Muscle layer of duodenum (tissue), 2 donors: ENCODE measurements around the gene VPS26A.

Source experiments
- H3K27ac ChIP-seq: one replicate; pipeline ENCODE4 v1.7.0; 2013; ENCODE audit warnings: mild to moderate bottlenecking, low read length
- H3K27me3 ChIP-seq: one replicate; pipeline ENCODE4 v1.7.0; 2013; ENCODE audit warnings: low read depth, mild to moderate bottlenecking, control low read depth, low read length
- H3K36me3 ChIP-seq, 2 donors: one replicate each; pipeline ENCODE4 v1.7.0; 2013; ENCODE audit warnings: low read length in 2 of 2, control low read depth in 1 of 2, mild to moderate bottlenecking in 1 of 2; ENCODE audit not compliant: insufficient read depth in 2 of 2, control insufficient read depth in 1 of 2
- H3K4me1 ChIP-seq, 2 donors: one replicate each; pipeline ENCODE4 v1.7.0; 2013; ENCODE audit warnings: low read length in 2 of 2, mild to moderate bottlenecking in 2 of 2, control low read depth in 1 of 2, moderate library complexity in 1 of 2; ENCODE audit not compliant: insufficient read depth in 2 of 2, control insufficient read depth in 1 of 2
- H3K4me3 ChIP-seq, 2 donors: one replicate each; pipeline ENCODE4 v1.7.0; 2013; ENCODE audit warnings: low read length in 2 of 2, low read depth in 1 of 2, mild to moderate bottlenecking in 1 of 2
- H3K9me3 ChIP-seq, 2 donors: one replicate each; pipeline ENCODE4 v1.7.0; 2013; ENCODE audit warnings: low read length in 2 of 2, control low read depth in 1 of 2, mild to moderate bottlenecking in 1 of 2; ENCODE audit not compliant: control insufficient read depth in 1 of 2
- donor health status: healthy.

The VPS26A gene

GRCh38 chr10:69090685-69091084 lies 33.3 kb upstream of the VPS26A start:
- Histone ChIP-seq H3K27me3 (no peaks in the 10 kb centered on the region), H3K27ac (peak overlapping the region; percentile 97), H3K9me3 (no peaks in the 10 kb centered on the region), H3K36me3 (peaks cover 0 to 8% of the 10 kb centered on the region in 2 donors), H3K4me3 (peak overlapping the region; percentile 45 to 57), H3K4me1 (no peaks in the 10 kb centered on the region)

GRCh38 chr10:69091143-69091651 lies 32.8 kb upstream of the VPS26A start:
- Histone ChIP-seq H3K4me3 (peak overlapping the region; percentile 45 to 57), H3K27me3 (no peaks in the 10 kb centered on the region), H3K9me3 (no peaks in the 10 kb centered on the region), H3K4me1 (no peaks in the 10 kb centered on the region), H3K36me3 (peaks cover 0 to 8% of the 10 kb centered on the region in 2 donors), H3K27ac (peak overlapping the region; percentile 97)

DNA sequence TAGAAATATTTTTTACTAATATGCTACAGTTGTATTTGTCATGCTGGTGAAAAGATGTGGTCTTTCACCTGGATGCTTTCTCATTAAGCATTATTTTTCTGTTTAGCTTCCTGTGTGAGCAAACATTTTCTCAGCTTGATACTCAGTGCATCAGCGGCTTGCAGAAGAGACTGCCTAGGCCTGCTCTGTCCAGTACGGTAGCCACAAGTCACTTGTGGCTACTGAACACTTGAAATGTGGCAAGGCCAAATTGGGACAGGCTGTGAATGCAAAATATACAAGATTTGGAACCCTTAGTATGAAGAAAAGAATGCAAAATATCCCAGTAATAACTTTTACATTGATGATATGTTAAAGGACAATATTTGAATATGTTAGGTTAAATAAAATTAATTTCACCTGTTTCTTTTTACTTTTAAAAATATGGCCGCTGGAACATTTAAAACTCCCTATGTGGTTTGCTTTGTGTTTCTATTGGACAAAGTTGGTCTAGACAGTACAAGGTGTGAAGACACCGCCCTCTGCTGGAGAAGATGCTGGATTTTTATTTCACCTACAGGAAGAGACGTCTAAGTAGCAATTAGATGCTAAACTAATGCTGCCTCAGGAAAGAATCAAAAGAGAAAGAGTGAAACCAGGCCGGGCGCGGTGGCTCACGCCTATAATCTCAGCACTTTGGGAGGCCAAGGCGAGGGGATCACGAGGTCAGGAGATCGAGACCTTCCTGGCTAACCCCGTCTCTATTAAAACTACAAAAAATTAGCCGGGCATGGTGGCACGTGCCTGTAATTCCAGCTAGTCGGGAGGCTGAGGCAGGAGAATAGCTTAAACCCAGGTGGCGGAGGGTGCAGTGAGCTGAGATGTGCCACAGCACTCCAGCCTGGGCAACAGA lies 30.8 kb upstream of the VPS26A start:
- no peak overlapping the region for H3K27ac ChIP-seq
- no peaks in the 10 kb centered on the region for H3K4me1 ChIP-seq
- peak overlapping the region in 1 of 2 donors; percentile 16 for H3K4me3 ChIP-seq
- peaks cover 0 to 6% of the 10 kb centered on the region in 2 donors for H3K36me3 ChIP-seq
- H3K27me3 ChIP-seq, result no peaks in the 10 kb centered on the region
- H3K9me3 ChIP-seq, result no peaks in the 10 kb centered on the region

DNA sequence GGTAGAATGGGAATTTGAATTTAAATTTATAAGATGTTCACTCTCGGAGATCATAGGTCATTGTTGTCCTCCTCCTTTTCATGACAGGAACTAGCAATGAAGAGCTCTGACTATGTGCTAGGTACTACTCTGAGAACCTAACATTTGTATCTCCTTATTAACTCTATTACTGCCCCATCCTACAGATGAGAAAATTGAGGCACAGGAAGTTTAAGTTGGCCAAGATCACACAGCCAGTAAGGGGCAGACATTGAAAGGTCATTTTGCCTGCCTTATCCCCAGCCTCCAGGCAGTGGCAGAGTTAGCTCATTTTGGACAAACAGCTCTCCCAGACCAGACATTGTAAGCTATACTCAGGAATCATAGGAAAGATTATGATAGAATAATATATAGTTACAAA lies 30.0 kb upstream of the VPS26A start:
- Histone ChIP-seq H3K4me1 (no peaks in the 10 kb centered on the region), H3K36me3 (no peaks in the 10 kb centered on the region), H3K4me3 (no peak overlapping the region), H3K9me3 (no peaks in the 10 kb centered on the region), H3K27ac (no peak overlapping the region), H3K27me3 (no peaks in the 10 kb centered on the region)

DNA sequence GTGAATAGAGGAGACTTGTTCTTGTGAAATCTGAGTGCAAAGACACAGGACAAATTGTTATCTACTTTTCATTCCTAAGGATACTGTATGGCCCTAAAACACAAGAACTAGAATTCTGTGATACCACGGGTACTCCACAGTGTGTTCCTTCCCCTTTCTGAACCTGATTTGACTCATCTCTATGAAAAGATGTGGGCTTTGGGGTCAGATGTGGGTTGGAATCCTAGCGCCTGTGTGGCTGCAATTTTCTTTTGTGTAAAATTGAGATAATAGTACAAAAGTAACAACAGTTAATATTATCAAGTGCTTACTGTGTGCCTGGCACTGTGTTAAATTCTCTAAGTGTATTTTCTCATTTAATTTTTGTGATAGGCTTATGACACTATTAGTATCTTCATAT lies 27.9 kb upstream of the VPS26A start:
- H3K4me3 ChIP-seq, result no peak overlapping the region
- H3K27me3 ChIP-seq, result no peaks in the 10 kb centered on the region
- H3K4me1 ChIP-seq, result no peaks in the 10 kb centered on the region
- H3K36me3 ChIP-seq, result peaks cover 0 to 4% of the 10 kb centered on the region in 2 donors
- no peaks in the 10 kb centered on the region for H3K9me3 ChIP-seq
- no peak overlapping the region for H3K27ac ChIP-seq

DNA sequence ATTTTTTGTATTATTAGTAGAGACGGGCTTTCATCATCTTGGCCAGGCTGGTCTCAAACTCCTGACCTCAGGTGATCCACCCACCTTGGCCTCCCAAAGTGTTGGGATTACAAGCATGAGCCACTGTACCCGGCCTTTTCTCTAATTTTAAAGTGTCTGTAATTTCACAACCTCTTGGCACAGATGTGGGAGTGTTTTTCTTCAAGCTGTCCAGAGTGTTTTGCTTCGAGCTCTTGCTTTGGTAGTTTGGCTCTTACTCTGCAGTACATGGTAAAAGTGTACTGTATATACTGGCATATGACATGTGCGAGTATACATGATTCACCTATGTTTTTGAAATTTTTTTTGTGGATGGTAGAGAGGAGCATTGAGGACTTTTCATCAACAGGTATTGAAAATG lies 26.2 kb upstream of the VPS26A start:
- no peaks in the 10 kb centered on the region for H3K27me3 ChIP-seq
- no peak overlapping the region for H3K4me3 ChIP-seq
- H3K36me3 ChIP-seq, result peaks cover 0 to 4% of the 10 kb centered on the region in 2 donors
- H3K27ac ChIP-seq, result no peak overlapping the region
- H3K4me1 ChIP-seq, result no peaks in the 10 kb centered on the region
- no peaks in the 10 kb centered on the region for H3K9me3 ChIP-seq

DNA sequence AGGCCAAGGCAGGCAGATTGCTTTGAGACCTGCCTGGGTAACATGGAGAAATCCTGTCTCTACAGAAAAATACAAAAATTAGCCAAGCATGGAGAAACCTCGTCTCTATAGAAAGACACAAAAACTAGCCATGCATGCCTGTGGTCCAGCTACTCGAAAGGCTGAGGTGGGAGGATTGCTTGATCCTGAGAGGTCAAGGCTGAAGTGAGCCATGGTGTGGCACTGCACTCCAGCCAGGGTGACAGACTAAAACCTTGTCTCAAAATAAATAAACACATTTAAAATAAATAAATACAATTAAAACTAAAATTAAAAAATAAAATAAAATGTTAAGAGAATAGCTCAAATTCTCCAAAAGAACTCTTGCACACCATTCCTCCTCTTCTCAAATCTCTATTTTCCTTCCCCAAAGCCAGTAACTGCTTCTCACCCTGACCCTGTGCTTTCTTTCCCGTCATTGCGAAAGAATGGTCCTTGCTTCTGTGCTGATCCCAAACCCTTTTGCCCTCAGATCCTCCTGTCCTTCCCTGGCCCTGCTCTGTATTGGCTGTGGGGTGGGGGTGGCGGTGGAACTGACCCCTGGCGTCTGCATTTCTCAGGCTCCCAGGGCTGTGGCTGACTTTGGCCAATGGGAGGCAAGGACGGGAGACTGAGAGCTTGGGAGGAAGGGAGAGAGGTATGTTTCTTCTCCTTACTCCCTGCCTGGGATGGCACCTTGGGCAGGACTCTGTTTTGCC lies 23.7 kb upstream of the VPS26A start:
- no peaks in the 10 kb centered on the region for H3K27me3 ChIP-seq
- no peaks in the 10 kb centered on the region for H3K9me3 ChIP-seq
- H3K4me1 ChIP-seq, result no peaks in the 10 kb centered on the region
- H3K27ac ChIP-seq, result no peak overlapping the region
- no peak overlapping the region for H3K4me3 ChIP-seq
- H3K36me3 ChIP-seq, result peaks cover 0 to 9% of the 10 kb centered on the region in 2 donors

DNA sequence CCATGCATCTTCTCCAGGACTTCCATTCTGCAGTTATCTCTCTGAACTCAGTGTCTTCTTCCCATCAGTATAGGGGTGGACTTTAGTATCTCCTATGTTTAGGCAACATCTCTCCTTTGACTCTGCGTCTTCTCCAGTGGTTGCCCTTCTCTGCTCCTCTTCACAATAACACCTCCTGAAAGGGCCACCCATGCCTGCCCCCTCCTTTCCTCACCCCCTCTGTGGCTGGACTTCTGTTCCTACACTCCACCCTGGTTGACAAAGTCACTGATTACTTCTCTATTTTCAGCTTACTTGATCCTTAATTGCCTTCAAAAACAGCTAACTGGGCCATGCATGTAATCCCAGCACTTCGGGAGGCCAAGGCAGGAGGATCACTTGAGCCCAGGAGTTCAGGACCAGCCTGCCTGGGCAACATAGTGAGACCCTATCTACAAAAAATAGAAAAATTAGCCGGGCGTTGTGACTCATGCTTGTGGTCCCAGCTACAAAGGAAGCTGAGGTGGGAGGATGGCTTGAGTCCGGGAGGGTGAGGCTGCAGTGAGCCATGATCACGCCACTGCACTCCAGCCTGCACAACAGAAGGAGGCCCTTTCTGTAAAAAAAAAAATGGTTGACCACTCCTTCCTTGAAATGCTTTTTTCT lies 22.4 kb upstream of the VPS26A start:
- Histone ChIP-seq H3K4me3 (no peak overlapping the region), H3K27me3 (no peaks in the 10 kb centered on the region), H3K36me3 (peaks cover 0 to 9% of the 10 kb centered on the region in 2 donors), H3K9me3 (no peaks in the 10 kb centered on the region), H3K27ac (no peak overlapping the region), H3K4me1 (no peaks in the 10 kb centered on the region)

GRCh38 chr10:69102440-69102839 lies 21.5 kb upstream of the VPS26A start:
- no peaks in the 10 kb centered on the region for H3K27me3 ChIP-seq
- no peaks in the 10 kb centered on the region for H3K9me3 ChIP-seq
- no peaks in the 10 kb centered on the region for H3K4me1 ChIP-seq
- H3K36me3 ChIP-seq, result peaks cover 0 to 9% of the 10 kb centered on the region in 2 donors
- no peak overlapping the region for H3K4me3 ChIP-seq
- H3K27ac ChIP-seq, result no peak overlapping the region

GRCh38 chr10:69103784-69104183 lies 20.2 kb upstream of the VPS26A start:
- Histone ChIP-seq H3K27ac (no peak overlapping the region), H3K4me1 (no peaks in the 10 kb centered on the region), H3K9me3 (no peaks in the 10 kb centered on the region), H3K27me3 (no peaks in the 10 kb centered on the region), H3K4me3 (no peak overlapping the region), H3K36me3 (peaks cover 0 to 9% of the 10 kb centered on the region in 2 donors)
